ENCODE results near the gene EBF3. TPM values are rescaled to one million over a fixed set of nuclear protein-coding genes. Genes with fewer than 3 reads are reported as not detected.

The EBF3 gene
- total RNA-seq, 2 experiments from 2014 or later: not detected

DNA sequence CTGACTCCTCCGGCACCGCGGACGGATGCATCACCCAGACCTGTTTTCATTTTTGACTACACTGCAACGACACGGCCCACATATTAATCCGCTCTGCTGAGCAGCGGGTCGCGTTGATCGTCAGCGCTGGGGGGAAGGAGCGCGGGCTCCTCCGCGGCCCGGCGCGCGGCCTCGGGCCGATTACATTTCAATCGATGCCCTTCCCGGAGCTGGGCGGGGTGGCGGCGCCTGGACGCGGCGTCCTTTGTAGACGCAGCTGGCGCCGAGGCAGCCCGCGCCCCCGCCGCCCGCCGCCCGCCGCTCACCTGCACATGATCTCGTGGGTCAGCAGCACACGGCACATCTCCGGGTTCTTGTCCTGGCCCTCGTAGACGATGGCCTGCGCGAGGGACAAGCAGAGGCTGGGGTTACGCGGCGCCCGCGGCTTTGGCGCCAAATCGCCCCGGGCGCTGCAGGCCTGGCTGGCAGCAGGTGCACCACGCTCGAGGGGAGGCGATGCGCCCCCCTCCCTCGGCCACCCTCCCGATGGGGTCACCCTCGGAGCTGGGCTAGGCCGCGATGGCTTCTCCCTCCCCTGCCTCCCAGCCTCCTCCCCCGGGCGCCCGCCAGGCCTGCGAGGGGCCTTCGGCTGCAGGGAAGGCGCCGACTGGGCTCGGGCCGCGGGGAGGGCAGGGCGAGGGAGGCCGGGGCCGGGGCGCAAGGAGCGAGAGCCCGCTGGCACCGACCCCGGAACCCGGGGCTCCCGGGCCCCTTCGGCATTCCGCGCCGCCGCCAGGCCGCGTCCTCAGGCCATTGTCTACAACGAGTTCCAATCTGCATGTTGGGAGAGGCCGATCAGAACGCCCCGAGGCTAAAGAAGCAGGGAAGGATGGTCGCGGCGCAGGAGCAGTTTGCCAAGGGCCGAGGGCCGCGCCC is 5.2 kb downstream of the EBF3 start:
- H3K9me3 ChIP-seq (ENCODE audit: control insufficient read depth in 1 of 2, insufficient read depth in 1 of 2, low read length in 2 of 2): peaks cover 13 to 15% of the 10 kb centered on the region in 2 experiments
- Mint-ChIP-seq H3K4me3 (peak overlapping the region; percentile 80), H3K4me1 (ENCODE audit: low read depth) (peaks cover 31% of the 10 kb centered on the region), H3K27me3 (peaks cover 86% of the 10 kb centered on the region), H3K9me3 (no peaks in the 10 kb centered on the region), H3K27ac (peak overlapping the region; percentile 7), H3K36me3 (ENCODE audit: low read depth) (no peaks in the 10 kb centered on the region)
- ATAC-seq (ENCODE audit: poor library complexity) (peak; percentile 26), DNase-seq (no peak)
- POLR2A ChIA-PET: no interaction called here
- TF ChIP-seq, protein P1, sequence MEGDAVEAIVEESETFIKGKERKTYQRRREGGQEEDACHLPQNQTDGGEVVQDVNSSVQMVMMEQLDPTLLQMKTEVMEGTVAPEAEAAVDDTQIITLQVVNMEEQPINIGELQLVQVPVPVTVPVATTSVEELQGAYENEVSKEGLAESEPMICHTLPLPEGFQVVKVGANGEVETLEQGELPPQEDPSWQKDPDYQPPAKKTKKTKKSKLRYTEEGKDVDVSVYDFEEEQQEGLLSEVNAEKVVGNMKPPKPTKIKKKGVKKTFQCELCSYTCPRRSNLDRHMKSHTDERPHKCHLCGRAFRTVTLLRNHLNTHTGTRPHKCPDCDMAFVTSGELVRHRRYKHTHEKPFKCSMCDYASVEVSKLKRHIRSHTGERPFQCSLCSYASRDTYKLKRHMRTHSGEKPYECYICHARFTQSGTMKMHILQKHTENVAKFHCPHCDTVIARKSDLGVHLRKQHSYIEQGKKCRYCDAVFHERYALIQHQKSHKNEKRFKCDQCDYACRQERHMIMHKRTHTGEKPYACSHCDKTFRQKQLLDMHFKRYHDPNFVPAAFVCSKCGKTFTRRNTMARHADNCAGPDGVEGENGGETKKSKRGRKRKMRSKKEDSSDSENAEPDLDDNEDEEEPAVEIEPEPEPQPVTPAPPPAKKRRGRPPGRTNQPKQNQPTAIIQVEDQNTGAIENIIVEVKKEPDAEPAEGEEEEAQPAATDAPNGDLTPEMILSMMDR (IDR thresholded peaks at IDR 0.05): no peak
- CTCF ChIA-PET: no interaction called here
- intact Hi-C loops (cut with DNase I, micrococcal nuclease): loop anchor here in 1 of 2 experiments (10.0 kb wide), 1 partner anchor 156 kb away; the partner anchor contains the start of gene C10orf143
- peaks cover 55 to 91% of the 10 kb centered on the region in 2 experiments for H3K27me3 ChIP-seq (ENCODE audit: control insufficient read depth in 1 of 2, insufficient read depth in 2 of 2, low read length in 2 of 2)
- peak overlapping the region; percentile 20 for H3K4me3 ChIP-seq (ENCODE audit: low read length)
- no peak overlapping the region for H3K27ac ChIP-seq (ENCODE audit: low read depth in 1 of 2, low read length in 2 of 2)
- no peaks in the 10 kb centered on the region for H3K36me3 ChIP-seq (ENCODE audit: insufficient read depth, low read length)
- peaks cover 24% of the 10 kb centered on the region for H3K4me1 ChIP-seq (ENCODE audit: insufficient read depth, low read length)

DNA sequence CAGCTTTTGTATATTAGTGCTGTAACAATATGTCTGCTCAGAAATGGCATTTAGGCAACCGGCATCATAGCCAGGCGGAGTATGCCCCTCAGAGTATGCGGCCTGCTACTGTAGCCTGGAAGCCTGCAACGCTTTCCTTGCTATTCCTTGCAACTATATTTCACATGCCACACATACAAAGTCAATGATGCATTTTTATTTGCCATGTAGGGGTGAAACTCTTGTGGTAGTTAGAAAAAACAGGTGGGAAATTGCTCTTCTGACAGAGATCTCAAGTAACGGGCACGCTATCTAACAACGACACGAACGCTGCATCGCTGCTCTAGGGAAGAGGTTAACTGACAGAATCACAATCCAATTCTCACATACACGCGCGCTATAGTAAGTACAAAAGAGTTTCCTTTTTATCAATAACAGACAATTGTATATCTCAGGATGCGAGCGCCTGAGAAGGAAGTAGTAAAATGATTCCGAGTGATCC is 5.9 kb downstream of the EBF3 start:
- H3K36me3 ChIP-seq (ENCODE audit: insufficient read depth, low read length): no peaks in the 10 kb centered on the region
- peak overlapping the region; percentile 7 for H3K27ac Mint-ChIP-seq
- DNase-seq (no peak), ATAC-seq (ENCODE audit: poor library complexity) (peak; percentile 13)
- H3K27me3 Mint-ChIP-seq: peaks cover 91% of the 10 kb centered on the region
- no peaks in the 10 kb centered on the region for H3K9me3 Mint-ChIP-seq
- H3K27me3 ChIP-seq (ENCODE audit: control insufficient read depth in 1 of 2, insufficient read depth in 2 of 2, low read length in 2 of 2): peaks cover 61 to 98% of the 10 kb centered on the region in 2 experiments
- ChIA-PET CTCF (interaction anchor here (2.3 kb wide), 1 partner anchor 152 kb away, joined by 4 read pairs; no protein-coding TSS in a partner anchor), POLR2A (interaction anchor here (0.5 kb wide), 1 partner anchor 10 kb away, joined by 3 read pairs; no protein-coding TSS in a partner anchor)
- TF ChIP-seq, protein P1 (IDR thresholded peaks at IDR 0.05): no peak
- H3K36me3 Mint-ChIP-seq (ENCODE audit: low read depth): no peaks in the 10 kb centered on the region
- peaks cover 13 to 15% of the 10 kb centered on the region in 2 experiments for H3K9me3 ChIP-seq (ENCODE audit: control insufficient read depth in 1 of 2, insufficient read depth in 1 of 2, low read length in 2 of 2)
- peak overlapping the region; percentile 80 for H3K4me3 Mint-ChIP-seq
- H3K4me1 ChIP-seq (ENCODE audit: insufficient read depth, low read length): peaks cover 20% of the 10 kb centered on the region
- intact Hi-C loops (cut with DNase I, micrococcal nuclease): loop anchor here in 1 of 2 experiments (10.0 kb wide), 1 partner anchor 157 kb away; the partner anchor contains the start of gene C10orf143
- peak overlapping the region; percentile 20 for H3K4me3 ChIP-seq (ENCODE audit: low read length)
- H3K4me1 Mint-ChIP-seq (ENCODE audit: low read depth): peaks cover 31% of the 10 kb centered on the region
- H3K27ac ChIP-seq (ENCODE audit: low read depth in 1 of 2, low read length in 2 of 2): no peak overlapping the region

DNA sequence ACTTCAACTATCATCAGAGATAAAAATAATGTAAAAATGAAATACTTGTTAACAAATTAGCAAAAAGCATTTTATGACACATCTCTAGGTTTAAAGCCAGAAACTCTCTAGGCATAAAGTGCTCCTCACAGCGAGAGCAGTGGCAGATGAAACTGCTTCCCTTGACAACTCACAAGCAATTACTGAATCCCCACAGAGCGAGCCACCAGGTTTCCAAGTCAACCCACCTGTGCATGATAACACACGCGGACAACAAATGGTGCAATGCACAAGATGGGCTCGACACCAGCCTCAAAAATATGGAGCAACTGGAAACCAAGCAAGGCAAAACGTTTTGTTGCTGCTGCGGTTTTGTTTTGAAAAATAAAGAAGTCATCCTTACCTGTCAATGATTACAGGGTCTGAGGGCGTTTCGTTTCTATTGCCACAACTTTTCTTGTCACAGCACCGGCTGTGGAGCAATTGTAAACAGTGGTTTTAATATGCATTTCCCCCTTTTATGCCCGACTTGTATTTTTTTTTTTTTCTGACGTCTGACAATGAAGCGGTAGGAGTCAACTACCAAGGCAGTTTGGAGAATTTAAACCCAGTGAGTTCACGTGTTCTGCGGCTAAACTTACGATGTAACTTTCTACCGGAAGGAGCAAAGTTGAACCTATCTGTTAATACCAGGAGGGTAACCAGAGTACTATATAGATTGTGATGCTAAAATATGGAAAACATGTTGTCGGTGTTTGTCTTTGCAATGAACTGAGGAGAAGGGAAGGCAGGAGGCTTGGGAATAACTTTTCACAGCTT is 7.0 kb downstream of the EBF3 start:
- Histone ChIP-seq H3K27ac (ENCODE audit: low read depth in 1 of 2, low read length in 2 of 2) (no peak overlapping the region), H3K27me3 (ENCODE audit: control insufficient read depth in 1 of 2, insufficient read depth in 2 of 2, low read length in 2 of 2) (peaks cover 54 to 91% of the 10 kb centered on the region in 2 experiments), H3K9me3 (ENCODE audit: control insufficient read depth in 1 of 2, insufficient read depth in 1 of 2, low read length in 2 of 2) (peaks cover 12 to 13% of the 10 kb centered on the region in 2 experiments), H3K36me3 (ENCODE audit: insufficient read depth, low read length) (no peaks in the 10 kb centered on the region), H3K4me3 (ENCODE audit: low read length) (no peak overlapping the region), H3K4me1 (ENCODE audit: insufficient read depth, low read length) (peaks cover 11% of the 10 kb centered on the region)
- intact Hi-C loops (cut with DNase I, micrococcal nuclease): loop anchor here in 1 of 2 experiments (10.0 kb wide), 1 partner anchor 158 kb away; the partner anchor contains the start of gene C10orf143
- Mint-ChIP-seq H3K27ac (no peak overlapping the region), H3K36me3 (ENCODE audit: low read depth) (no peaks in the 10 kb centered on the region), H3K9me3 (no peaks in the 10 kb centered on the region), H3K4me1 (ENCODE audit: low read depth) (peaks cover 22% of the 10 kb centered on the region), H3K27me3 (peaks cover 86% of the 10 kb centered on the region), H3K4me3 (no peak overlapping the region)
- TF ChIP-seq, protein P1 (IDR thresholded peaks at IDR 0.05): no peak
- ATAC-seq (ENCODE audit: poor library complexity) (no peak), DNase-seq (no peak)
- CTCF ChIA-PET: interaction anchor here (2.3 kb wide), 1 partner anchor 153 kb away, joined by 4 read pairs; no protein-coding TSS in a partner anchor
- POLR2A ChIA-PET: no interaction called here
